OCI-LY3 (cell line): Measurements from ENCODE around the gene RNU7-1.

Source experiments
- H2AFZ ChIP-seq: fragments of 200-600, 300-600 bp; shearing (Covaris generic); 2 replicates; pipeline ENCODE4 v1.6.0; 2014; ENCODE audit warnings: antibody characterized with exemption, low read depth, low read length
- H3K27ac ChIP-seq: fragments of 200-600, 300-600 bp; sonication (generic); 2 replicates; pipeline ENCODE4 v1.5.1; 2014; ENCODE audit warnings: mild to moderate bottlenecking, low read length, moderate library complexity, mixed read lengths
- H3K27me3 ChIP-seq: fragments of 200-600, 300-600 bp; sonication (generic); 2 replicates; pipeline ENCODE4 v1.6.1; 2014; ENCODE audit warnings: low read depth, low read length, mixed read lengths
- H3K36me3 ChIP-seq: fragments of 200-600, 300-600 bp; sonication (generic); replicated peaks from 2 replicates; pipeline ENCODE3; 2014; ENCODE audit warnings: low read depth, low read length, mixed read lengths
- H3K4me1 ChIP-seq: fragments of 300-600, 200-600 bp; sonication (generic); 2 replicates; pipeline ENCODE4 v1.6.1; 2014; ENCODE audit warnings: low read length, mixed read lengths
- H3K4me2 ChIP-seq: fragments of 200-600, 300-600 bp; sonication (generic); 2 replicates; pipeline ENCODE4 v1.6.1; 2014; ENCODE audit warnings: low read length, mixed read lengths
- H3K4me3 ChIP-seq: fragments of 300-600, 200-600 bp; sonication (generic); 2 replicates; pipeline ENCODE4 v1.5.1; 2014; ENCODE audit warnings: antibody characterized with exemption, mild to moderate bottlenecking, low read length, moderate library complexity
- H3K79me2 ChIP-seq: fragments of 300-600, 200-600 bp; shearing (Covaris generic); 2 replicates; pipeline ENCODE4 v1.6.1; 2014; ENCODE audit warnings: mild to moderate bottlenecking, low read length, mixed read lengths
- H3K9ac ChIP-seq: fragments of 300-600, 200-600 bp; shearing (Covaris generic); 2 replicates; pipeline ENCODE4 v1.6.0; 2014; ENCODE audit warnings: mild to moderate bottlenecking, low read length, moderate library complexity
- H3K9me3 ChIP-seq: fragments of 200-600, 300-600 bp; shearing (Covaris generic); 2 replicates; pipeline ENCODE4 v1.6.1; 2014; ENCODE audit warnings: low read length, mixed read lengths; ENCODE audit not compliant: insufficient read depth
- H4K20me1 ChIP-seq: fragments of 200-600, 300-600 bp; sonication (generic); 2 replicates; pipeline ENCODE4 v1.6.1; 2016; ENCODE audit warnings: low read length, mixed read lengths; ENCODE audit not compliant: insufficient read depth
- EZH2phosphoT487 ChIP-seq: fragments of 200-600 bp; shearing (Covaris generic); IDR thresholded peaks from 2 replicates; pipeline ENCODE4 v1.6.1; 2018; ENCODE audit warnings: antibody characterized with exemption, mixed run types, low read depth
- TF ChIP-seq, protein P1 (sequence below): fragments of 200-600, 300-600 bp; sonication (generic); IDR thresholded peaks from 2 replicates; pipeline ENCODE4 v1.5.1; 2014; ENCODE audit warnings: antibody characterized with exemption, low read length, low read depth

RNU7-1 gene

DNA sequence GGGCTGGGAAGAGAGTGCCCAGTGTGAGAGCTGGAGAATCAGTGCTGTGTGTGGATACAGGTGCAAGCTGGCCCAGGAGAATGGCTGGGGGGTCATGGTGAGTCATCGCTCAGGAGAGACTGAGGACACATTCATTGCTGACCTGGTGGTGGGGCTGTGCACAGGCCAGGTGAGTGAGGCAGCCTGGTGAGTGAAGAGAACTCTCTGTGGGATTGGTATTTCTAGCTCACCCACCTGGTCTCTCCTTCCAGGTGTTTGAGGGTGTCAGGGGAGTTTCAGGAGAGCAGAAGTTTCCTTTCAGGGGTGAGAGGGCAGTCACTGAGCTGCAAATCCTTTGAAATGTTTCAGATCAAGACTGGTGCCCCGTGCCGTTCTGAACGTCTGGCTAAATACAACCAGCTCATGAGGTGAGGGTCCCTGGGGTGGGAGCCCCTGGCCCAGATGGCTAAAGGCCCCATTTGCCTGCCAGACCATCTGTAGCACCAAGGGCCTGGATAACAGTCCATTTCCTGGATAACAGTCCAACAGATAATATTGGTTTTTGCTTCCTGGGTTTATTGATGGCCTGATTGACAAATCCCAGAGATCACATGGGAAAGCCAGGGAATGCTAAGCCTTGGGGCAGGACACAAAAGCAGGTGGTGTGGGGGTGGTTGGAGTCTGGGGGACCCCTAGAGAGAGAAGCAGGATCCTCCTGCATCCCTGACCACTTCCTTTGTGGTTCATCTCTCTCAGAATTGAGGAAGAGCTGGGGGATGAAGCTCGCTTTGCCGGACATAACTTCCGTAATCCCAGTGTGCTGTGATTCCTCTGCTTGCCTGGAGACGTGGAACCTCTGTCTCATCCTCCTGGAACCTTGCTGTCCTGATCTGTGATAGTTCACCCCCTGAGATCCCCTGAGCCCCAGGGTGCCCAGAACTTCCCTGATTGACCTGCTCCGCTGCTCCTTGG lies 21.3 kb upstream of the RNU7-1 start:
- no peak overlapping the region for H3K4me3 ChIP-seq

DNA sequence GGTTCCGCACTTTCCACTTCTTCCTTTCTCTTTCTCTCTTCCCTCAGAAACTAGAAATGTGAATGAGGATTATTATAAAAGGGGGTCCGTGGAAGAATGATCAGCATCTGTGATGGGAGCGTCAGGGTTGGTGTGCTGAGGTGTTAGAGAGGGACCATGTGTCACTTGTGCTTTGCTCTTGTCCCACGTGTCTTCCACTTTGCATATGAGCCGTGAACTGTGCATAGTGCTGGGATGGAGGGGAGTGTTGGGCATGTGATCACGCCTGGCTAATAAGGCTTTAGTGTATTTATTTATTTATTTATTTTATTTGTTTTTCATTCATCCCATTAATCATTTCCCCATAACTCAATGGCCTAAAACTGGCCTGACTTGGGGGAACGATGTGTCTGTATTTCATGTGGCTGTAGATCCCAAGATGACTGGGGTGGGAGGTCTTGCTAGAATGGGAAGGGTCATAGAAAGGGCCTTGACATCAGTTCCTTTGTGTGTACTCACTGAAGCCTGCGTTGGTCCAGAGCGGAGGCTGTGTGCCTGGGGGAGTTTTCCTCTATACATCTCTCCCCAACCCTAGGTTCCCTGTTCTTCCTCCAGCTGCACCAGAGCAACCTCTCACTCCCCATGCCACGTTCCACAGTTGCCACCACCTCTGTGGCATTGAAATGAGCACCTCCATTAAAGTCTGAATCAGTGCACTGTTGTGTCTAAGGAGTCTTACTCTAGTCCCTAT lies 20.4 kb upstream of the RNU7-1 start:
- Histone ChIP-seq H3K9me3 (no peaks in the 10 kb centered on the region), H3K27me3 (no peaks in the 10 kb centered on the region), H3K9ac (no peak overlapping the region), H3K4me2 (0 out of 2 replicates have a peak overlapping the region, but pooled peaks have one; percentile 4), H3K36me3 (peaks cover 34% of the 10 kb centered on the region), H3K4me1 (peaks cover 29% of the 10 kb centered on the region), H4K20me1 (0 out of 2 replicates have a peak, but pooled peaks cover 3% of the 10 kb centered on the region), H3K79me2 (peaks cover 12% of the 10 kb centered on the region), H3K27ac (no peak overlapping the region), H2AFZ (no peak overlapping the region), H3K4me3 (no peak overlapping the region)
- TF ChIP-seq EZH2phosphoT487, result no peak
- TF ChIP-seq, protein P1, sequence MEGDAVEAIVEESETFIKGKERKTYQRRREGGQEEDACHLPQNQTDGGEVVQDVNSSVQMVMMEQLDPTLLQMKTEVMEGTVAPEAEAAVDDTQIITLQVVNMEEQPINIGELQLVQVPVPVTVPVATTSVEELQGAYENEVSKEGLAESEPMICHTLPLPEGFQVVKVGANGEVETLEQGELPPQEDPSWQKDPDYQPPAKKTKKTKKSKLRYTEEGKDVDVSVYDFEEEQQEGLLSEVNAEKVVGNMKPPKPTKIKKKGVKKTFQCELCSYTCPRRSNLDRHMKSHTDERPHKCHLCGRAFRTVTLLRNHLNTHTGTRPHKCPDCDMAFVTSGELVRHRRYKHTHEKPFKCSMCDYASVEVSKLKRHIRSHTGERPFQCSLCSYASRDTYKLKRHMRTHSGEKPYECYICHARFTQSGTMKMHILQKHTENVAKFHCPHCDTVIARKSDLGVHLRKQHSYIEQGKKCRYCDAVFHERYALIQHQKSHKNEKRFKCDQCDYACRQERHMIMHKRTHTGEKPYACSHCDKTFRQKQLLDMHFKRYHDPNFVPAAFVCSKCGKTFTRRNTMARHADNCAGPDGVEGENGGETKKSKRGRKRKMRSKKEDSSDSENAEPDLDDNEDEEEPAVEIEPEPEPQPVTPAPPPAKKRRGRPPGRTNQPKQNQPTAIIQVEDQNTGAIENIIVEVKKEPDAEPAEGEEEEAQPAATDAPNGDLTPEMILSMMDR, result no peak

More for the DNA sequence above, 21.3 kb upstream of the RNU7-1 start:
- Histone ChIP-seq H3K4me1 (peaks cover 29% of the 10 kb centered on the region), H2AFZ (no peak overlapping the region), H3K79me2 (peaks cover 8% of the 10 kb centered on the region), H3K27me3 (no peaks in the 10 kb centered on the region), H4K20me1 (0 out of 2 replicates have a peak, but pooled peaks cover 3% of the 10 kb centered on the region), H3K9ac (no peak overlapping the region), H3K4me2 (0 out of 2 replicates have a peak overlapping the region, but pooled peaks have one; percentile 4), H3K9me3 (no peaks in the 10 kb centered on the region), H3K36me3 (peaks cover 40% of the 10 kb centered on the region), H3K27ac (no peak overlapping the region)
- no peak for TF ChIP-seq EZH2phosphoT487
- TF ChIP-seq, protein P1, result no peak

DNA sequence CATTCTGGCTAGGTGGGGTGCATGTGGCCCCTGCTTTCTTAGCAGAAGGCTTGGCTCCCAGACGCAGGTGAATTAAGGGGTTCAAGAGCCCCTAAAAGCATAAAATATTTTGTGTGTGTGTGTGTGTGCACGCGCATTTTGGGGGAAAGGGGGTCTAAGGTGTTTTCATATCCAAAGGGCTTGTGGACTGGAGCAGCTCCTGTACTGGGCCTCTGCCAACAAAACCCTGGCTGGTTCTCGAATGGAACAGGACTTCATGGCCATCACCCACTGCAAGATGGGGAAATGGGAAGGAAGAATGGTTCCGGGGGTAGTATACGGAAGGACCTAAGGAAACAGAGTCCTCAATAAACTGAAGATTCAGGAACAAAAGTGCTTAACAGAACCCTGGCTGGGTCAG lies 19.8 kb upstream of the RNU7-1 start:
- Histone ChIP-seq H4K20me1 (0 out of 2 replicates have a peak, but pooled peaks cover 3% of the 10 kb centered on the region), H3K4me3 (no peak overlapping the region), H3K79me2 (peaks cover 18% of the 10 kb centered on the region), H3K27me3 (no peaks in the 10 kb centered on the region), H3K9me3 (no peaks in the 10 kb centered on the region), H3K27ac (no peak overlapping the region), H2AFZ (no peak overlapping the region), H3K4me2 (peak overlapping the region; percentile 12; the same call in 1 of the 2 replicates), H3K9ac (no peak overlapping the region), H3K36me3 (peaks cover 33% of the 10 kb centered on the region), H3K4me1 (peaks cover 32% of the 10 kb centered on the region)
- TF ChIP-seq EZH2phosphoT487, result no peak
- TF ChIP-seq, protein P1, result no peak

DNA sequence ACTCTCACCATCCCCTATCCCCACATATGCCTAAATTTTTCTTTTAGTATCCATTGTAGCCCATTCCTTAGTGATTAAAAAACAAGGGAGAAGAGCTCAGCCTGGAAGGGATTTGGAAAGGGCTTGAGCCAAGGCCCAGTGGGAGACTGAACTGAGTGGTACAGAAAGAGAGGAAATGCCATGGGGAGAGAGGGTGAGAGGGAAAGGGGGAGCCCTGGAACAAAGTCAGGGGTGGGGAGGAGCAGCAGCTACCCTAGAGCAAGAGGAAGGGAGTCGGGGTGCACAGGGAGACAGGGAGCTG lies 18.4 kb upstream of the RNU7-1 start:
- Histone ChIP-seq H3K4me3 (no peak overlapping the region), H4K20me1 (no peaks in the 10 kb centered on the region), H3K4me2 (no peak overlapping the region), H3K36me3 (peaks cover 21% of the 10 kb centered on the region), H3K79me2 (peaks cover 31% of the 10 kb centered on the region), H3K27ac (no peak overlapping the region), H3K9ac (no peak overlapping the region), H3K9me3 (no peaks in the 10 kb centered on the region), H2AFZ (no peak overlapping the region), H3K4me1 (peaks cover 37% of the 10 kb centered on the region), H3K27me3 (no peaks in the 10 kb centered on the region)
- TF ChIP-seq, protein P1, result no peak
- no peak for TF ChIP-seq EZH2phosphoT487
